Measurements from ENCODE around the gene COMT. TPM values are rescaled to one million over a fixed set of nuclear protein-coding genes. Genes with fewer than 3 reads are reported as not detected.
A peak's percentile ranks its signal among the peaks of the same experiment; 100 is the strongest.

COMT gene
- total and polyA plus RNA-seq, 2 experiments from 2014 or later, result 29.6 to 29.8 TPM

- DNase-seq (ENCODE audit: low spot score) (peak; percentile 86), ATAC-seq (peak; percentile 80)
- 0 out of 2 replicates have a peak overlapping the region, but pooled peaks have one; percentile 52 for H3K27ac Mint-ChIP-seq
- H3K27ac ChIP-seq (ENCODE audit: low read depth), result no peak overlapping the region
- no peaks in the 10 kb centered on the region; the same call in 1 of the 2 replicates for H4K20me1 ChIP-seq (replicated peaks; ENCODE audit: insufficient read depth)
- no peak for TF ChIP-seq EZH2 (IDR thresholded peaks at IDR 0.05; ENCODE audit: low read depth, unreplicated experiment)
- no peak for TF ChIP-seq NANOG (IDR thresholded peaks at IDR 0.05; ENCODE audit: borderline replicate concordance)
- TF ChIP-seq POLR2AphosphoS5 (IDR thresholded peaks at IDR 0.05; ENCODE audit: low read depth), result peak; percentile 62
- no peaks in the 10 kb centered on the region for H3K27me3 ChIP-seq (ENCODE audit: insufficient read depth)
- H3K27me3 Mint-ChIP-seq (ENCODE audit: insufficient read depth, low read depth, poor library complexity), result peaks cover 9% of the 10 kb centered on the region
- H3K4me1 Mint-ChIP-seq, result peaks cover 3% of the 10 kb centered on the region; the same call in 2 of the 3 replicates
- peaks cover 8% of the 10 kb centered on the region; the same call in 1 of the 2 replicates for H3K4me1 ChIP-seq (ENCODE audit: insufficient read depth)
- peak overlapping the region; percentile 92 for H3K4me3 ChIP-seq
- H3K36me3 ChIP-seq (ENCODE audit: insufficient read depth), result no peaks in the 10 kb centered on the region
- no peaks in the 10 kb centered on the region for H3K9me3 Mint-ChIP-seq
- H3K9me2 ChIP-seq (ENCODE audit: insufficient read depth), result no peaks in the 10 kb centered on the region
- peak overlapping the region; percentile 92 for H3K4me2 ChIP-seq
- H3F3A ChIP-seq (replicated peaks; ENCODE audit: low read depth), result no peaks in the 10 kb centered on the region
- peak overlapping the region; percentile 78 for H3K4me3 Mint-ChIP-seq
- H3K79me2 ChIP-seq (replicated peaks; ENCODE audit: insufficient read depth), result peaks cover 9% of the 10 kb centered on the region
- 0 out of 2 replicates have a peak overlapping the region, but pooled peaks have one; percentile 18 for H2AFZ ChIP-seq
- H3K36me3 Mint-ChIP-seq (ENCODE audit: low read depth), result no peaks in the 10 kb centered on the region
These were observed 45.1 kb downstream of the COMT start for GRCh38 chr22:19986410-19987341.

- H3K27me3 ChIP-seq (ENCODE audit: insufficient read depth), result no peaks in the 10 kb centered on the region
- H4K20me1 ChIP-seq (replicated peaks; ENCODE audit: insufficient read depth), result no peaks in the 10 kb centered on the region; the same call in 1 of the 2 replicates
- peaks cover 9% of the 10 kb centered on the region for H3K79me2 ChIP-seq (replicated peaks; ENCODE audit: insufficient read depth)
- H2AFZ ChIP-seq, result 0 out of 2 replicates have a peak overlapping the region, but pooled peaks have one; percentile 23
- DNase-seq (ENCODE audit: low spot score) (no peak), ATAC-seq (no peak)
- no peak overlapping the region; the same call in 1 of the 2 replicates for H3K27ac Mint-ChIP-seq
- peaks cover 7% of the 10 kb centered on the region for H3K27me3 Mint-ChIP-seq (ENCODE audit: insufficient read depth, low read depth, poor library complexity)
- peak overlapping the region; percentile 71; the same call in 1 of the 2 replicates for H3K4me2 ChIP-seq
- H3K4me1 Mint-ChIP-seq, result peaks cover 3% of the 10 kb centered on the region; the same call in 2 of the 3 replicates
- peak overlapping the region; percentile 57 for H3K4me3 Mint-ChIP-seq
- H3K36me3 Mint-ChIP-seq (ENCODE audit: low read depth), result no peaks in the 10 kb centered on the region
- peaks cover 8% of the 10 kb centered on the region; the same call in 1 of the 2 replicates for H3K4me1 ChIP-seq (ENCODE audit: insufficient read depth)
- no peaks in the 10 kb centered on the region for H3K9me3 Mint-ChIP-seq
- H3K27ac ChIP-seq (ENCODE audit: low read depth), result no peak overlapping the region
- peak overlapping the region; percentile 37; the same call in 1 of the 2 replicates for H3K4me3 ChIP-seq
- H3K9me2 ChIP-seq (ENCODE audit: insufficient read depth), result no peaks in the 10 kb centered on the region
- H3F3A ChIP-seq (replicated peaks; ENCODE audit: low read depth), result no peaks in the 10 kb centered on the region
- no peaks in the 10 kb centered on the region for H3K36me3 ChIP-seq (ENCODE audit: insufficient read depth)
- TF ChIP-seq NANOG (IDR thresholded peaks at IDR 0.05; ENCODE audit: borderline replicate concordance) (no peak), EZH2phosphoT487 (IDR thresholded peaks at IDR 0.05; ENCODE audit: unreplicated experiment) (no peak), JUNB (IDR thresholded peaks at IDR 0.05; ENCODE audit: unreplicated experiment) (no peak)
- TF ChIP-seq, protein P1, sequence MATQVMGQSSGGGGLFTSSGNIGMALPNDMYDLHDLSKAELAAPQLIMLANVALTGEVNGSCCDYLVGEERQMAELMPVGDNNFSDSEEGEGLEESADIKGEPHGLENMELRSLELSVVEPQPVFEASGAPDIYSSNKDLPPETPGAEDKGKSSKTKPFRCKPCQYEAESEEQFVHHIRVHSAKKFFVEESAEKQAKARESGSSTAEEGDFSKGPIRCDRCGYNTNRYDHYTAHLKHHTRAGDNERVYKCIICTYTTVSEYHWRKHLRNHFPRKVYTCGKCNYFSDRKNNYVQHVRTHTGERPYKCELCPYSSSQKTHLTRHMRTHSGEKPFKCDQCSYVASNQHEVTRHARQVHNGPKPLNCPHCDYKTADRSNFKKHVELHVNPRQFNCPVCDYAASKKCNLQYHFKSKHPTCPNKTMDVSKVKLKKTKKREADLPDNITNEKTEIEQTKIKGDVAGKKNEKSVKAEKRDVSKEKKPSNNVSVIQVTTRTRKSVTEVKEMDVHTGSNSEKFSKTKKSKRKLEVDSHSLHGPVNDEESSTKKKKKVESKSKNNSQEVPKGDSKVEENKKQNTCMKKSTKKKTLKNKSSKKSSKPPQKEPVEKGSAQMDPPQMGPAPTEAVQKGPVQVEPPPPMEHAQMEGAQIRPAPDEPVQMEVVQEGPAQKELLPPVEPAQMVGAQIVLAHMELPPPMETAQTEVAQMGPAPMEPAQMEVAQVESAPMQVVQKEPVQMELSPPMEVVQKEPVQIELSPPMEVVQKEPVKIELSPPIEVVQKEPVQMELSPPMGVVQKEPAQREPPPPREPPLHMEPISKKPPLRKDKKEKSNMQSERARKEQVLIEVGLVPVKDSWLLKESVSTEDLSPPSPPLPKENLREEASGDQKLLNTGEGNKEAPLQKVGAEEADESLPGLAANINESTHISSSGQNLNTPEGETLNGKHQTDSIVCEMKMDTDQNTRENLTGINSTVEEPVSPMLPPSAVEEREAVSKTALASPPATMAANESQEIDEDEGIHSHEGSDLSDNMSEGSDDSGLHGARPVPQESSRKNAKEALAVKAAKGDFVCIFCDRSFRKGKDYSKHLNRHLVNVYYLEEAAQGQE (IDR thresholded peaks at IDR 0.05; ENCODE audit: unreplicated experiment), result no peak
- TF ChIP-seq, protein P2, sequence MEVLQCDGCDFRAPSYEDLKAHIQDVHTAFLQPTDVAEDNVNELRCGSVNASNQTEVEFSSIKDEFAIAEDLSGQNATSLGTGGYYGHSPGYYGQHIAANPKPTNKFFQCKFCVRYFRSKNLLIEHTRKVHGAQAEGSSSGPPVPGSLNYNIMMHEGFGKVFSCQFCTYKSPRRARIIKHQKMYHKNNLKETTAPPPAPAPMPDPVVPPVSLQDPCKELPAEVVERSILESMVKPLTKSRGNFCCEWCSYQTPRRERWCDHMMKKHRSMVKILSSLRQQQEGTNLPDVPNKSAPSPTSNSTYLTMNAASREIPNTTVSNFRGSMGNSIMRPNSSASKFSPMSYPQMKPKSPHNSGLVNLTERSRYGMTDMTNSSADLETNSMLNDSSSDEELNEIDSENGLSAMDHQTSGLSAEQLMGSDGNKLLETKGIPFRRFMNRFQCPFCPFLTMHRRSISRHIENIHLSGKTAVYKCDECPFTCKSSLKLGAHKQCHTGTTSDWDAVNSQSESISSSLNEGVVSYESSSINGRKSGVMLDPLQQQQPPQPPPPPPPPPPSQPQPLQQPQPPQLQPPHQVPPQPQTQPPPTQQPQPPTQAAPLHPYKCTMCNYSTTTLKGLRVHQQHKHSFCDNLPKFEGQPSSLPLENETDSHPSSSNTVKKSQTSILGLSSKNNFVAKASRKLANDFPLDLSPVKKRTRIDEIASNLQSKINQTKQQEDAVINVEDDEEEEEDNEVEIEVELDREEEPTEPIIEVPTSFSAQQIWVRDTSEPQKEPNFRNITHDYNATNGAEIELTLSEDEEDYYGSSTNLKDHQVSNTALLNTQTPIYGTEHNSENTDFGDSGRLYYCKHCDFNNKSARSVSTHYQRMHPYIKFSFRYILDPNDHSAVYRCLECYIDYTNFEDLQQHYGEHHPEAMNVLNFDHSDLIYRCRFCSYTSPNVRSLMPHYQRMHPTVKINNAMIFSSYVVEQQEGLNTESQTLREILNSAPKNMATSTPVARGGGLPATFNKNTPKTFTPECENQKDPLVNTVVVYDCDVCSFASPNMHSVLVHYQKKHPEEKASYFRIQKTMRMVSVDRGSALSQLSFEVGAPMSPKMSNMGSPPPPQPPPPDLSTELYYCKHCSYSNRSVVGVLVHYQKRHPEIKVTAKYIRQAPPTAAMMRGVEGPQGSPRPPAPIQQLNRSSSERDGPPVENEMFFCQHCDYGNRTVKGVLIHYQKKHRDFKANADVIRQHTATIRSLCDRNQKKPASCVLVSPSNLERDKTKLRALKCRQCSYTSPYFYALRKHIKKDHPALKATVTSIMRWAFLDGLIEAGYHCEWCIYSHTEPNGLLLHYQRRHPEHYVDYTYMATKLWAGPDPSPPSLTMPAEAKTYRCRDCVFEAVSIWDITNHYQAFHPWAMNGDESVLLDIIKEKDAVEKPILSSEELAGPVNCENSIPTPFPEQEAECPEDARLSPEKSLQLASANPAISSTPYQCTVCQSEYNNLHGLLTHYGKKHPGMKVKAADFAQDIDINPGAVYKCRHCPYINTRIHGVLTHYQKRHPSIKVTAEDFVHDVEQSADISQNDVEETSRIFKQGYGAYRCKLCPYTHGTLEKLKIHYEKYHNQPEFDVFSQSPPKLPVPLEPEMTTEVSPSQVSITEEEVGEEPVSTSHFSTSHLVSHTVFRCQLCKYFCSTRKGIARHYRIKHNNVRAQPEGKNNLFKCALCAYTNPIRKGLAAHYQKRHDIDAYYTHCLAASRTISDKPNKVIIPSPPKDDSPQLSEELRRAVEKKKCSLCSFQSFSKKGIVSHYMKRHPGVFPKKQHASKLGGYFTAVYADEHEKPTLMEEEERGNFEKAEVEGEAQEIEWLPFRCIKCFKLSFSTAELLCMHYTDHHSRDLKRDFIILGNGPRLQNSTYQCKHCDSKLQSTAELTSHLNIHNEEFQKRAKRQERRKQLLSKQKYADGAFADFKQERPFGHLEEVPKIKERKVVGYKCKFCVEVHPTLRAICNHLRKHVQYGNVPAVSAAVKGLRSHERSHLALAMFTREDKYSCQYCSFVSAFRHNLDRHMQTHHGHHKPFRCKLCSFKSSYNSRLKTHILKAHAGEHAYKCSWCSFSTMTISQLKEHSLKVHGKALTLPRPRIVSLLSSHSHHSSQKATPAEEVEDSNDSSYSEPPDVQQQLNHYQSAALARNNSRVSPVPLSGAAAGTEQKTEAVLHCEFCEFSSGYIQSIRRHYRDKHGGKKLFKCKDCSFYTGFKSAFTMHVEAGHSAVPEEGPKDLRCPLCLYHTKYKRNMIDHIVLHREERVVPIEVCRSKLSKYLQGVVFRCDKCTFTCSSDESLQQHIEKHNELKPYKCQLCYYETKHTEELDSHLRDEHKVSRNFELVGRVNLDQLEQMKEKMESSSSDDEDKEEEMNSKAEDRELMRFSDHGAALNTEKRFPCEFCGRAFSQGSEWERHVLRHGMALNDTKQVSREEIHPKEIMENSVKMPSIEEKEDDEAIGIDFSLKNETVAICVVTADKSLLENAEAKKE (CRISPR knock-in tag; IDR thresholded peaks at IDR 0.05), result no peak
These were observed 46.1 kb downstream of the COMT start for GRCh38 chr22:19987394-19988306.

Data from GM23338 (cell line).